HL-60 (cell line): ENCODE data around the gene MADCAM1.

ENCODE experiments used
- DNase-seq, 2 experiments: peaks; one replicate each; pipeline ENCODE4 v3.0.0-alpha.2; 2010 to 2020; ENCODE audit warnings: low read depth in 1 of 2, low spot score in 1 of 2
- H3K27ac ChIP-seq: fragments of 250-450 bp; sonication (Bioruptor Pico); replicated peaks from 2 replicates; pipeline ENCODE4 v1.5.1; 2020; ENCODE audit warnings: mild to moderate bottlenecking, moderate library complexity
- H3K27me3 ChIP-seq: fragments of 250-450 bp; sonication (Bioruptor Pico); 2 replicates; pipeline ENCODE4 v1.5.1; 2021; ENCODE audit warnings: mild to moderate bottlenecking, moderate library complexity; ENCODE audit not compliant: insufficient read depth, poor library complexity, severe bottlenecking
- H3K4me3 ChIP-seq: replicated peaks from 2 replicates; pipeline ENCODE4 v1.5.1; 2011; ENCODE audit warnings: mild to moderate bottlenecking, control low read depth, low read length; ENCODE audit not compliant: insufficient read depth
- CTCF ChIP-seq: IDR thresholded peaks from one replicate; pipeline ENCODE4 v1.5.1; 2011; ENCODE audit warnings: low read length, control low read depth, inconsistent platforms; ENCODE audit not compliant: insufficient read depth
- GABPA ChIP-seq: IDR thresholded peaks from 2 replicates; pipeline ENCODE4 v1.6.1; 2012; ENCODE audit warnings: low read depth
- POLR2AphosphoS5 ChIP-seq: IDR thresholded peaks from 2 replicates; pipeline ENCODE4 v1.6.1; 2012; ENCODE audit warnings: low read depth
- REST ChIP-seq: IDR thresholded peaks from 2 replicates; pipeline ENCODE4 v1.6.1; 2012; ENCODE audit warnings: low read depth; ENCODE audit not compliant: insufficient replicate concordance
- SPI1 ChIP-seq: IDR thresholded peaks from 2 replicates; pipeline ENCODE4 v1.6.1; 2012; ENCODE audit warnings: low read depth, mild to moderate bottlenecking, borderline replicate concordance

The MADCAM1 gene

GRCh38 chr19:474126-475078 lies 21.9 kb upstream of the MADCAM1 start:
- no peak for DNase-seq
- TF ChIP-seq POLR2AphosphoS5: no peak
- no peak for TF ChIP-seq SPI1
- TF ChIP-seq CTCF: no peak
- no peaks in the 10 kb centered on the region for H3K27me3 ChIP-seq
- no peak overlapping the region for H3K4me3 ChIP-seq
- H3K27ac ChIP-seq: no peak overlapping the region

GRCh38 chr19:475360-475759 lies 20.9 kb upstream of the MADCAM1 start:
- DNase-seq: no peak
- H3K27ac ChIP-seq: no peak overlapping the region
- no peaks in the 10 kb centered on the region for H3K27me3 ChIP-seq
- no peak for TF ChIP-seq SPI1
- no peak for TF ChIP-seq POLR2AphosphoS5
- no peak for TF ChIP-seq REST
- TF ChIP-seq GABPA: no peak
- TF ChIP-seq CTCF: no peak
- H3K4me3 ChIP-seq: no peak overlapping the region

- no peak for TF ChIP-seq SPI1
- TF ChIP-seq REST: no peak
- Histone ChIP-seq H3K4me3 (no peak overlapping the region), H3K27me3 (no peaks in the 10 kb centered on the region), H3K27ac (no peak overlapping the region)
- no peak for DNase-seq
Observed at GRCh38 chr19:478236-478903, 17.9 kb upstream of the MADCAM1 start.

- Histone ChIP-seq H3K27ac (no peak overlapping the region), H3K27me3 (no peaks in the 10 kb centered on the region), H3K4me3 (no peak overlapping the region)
- DNase-seq: no peak
- TF ChIP-seq POLR2AphosphoS5: no peak
- TF ChIP-seq CTCF: no peak
- TF ChIP-seq SPI1: no peak
- no peak for TF ChIP-seq GABPA
- TF ChIP-seq REST: no peak
Observed at GRCh38 chr19:478976-479375, 17.3 kb upstream of the MADCAM1 start.
